Measurements from ENCODE around the gene PLXDC2. TPM values are rescaled to one million over a fixed set of nuclear protein-coding genes. Genes with fewer than 3 reads are reported as not detected.

Gene PLXDC2
- total RNA-seq, 1 donor from 2014 or later: 7.5 TPM

GRCh38 chr10:19917751-19918478 is 101.7 kb downstream of the PLXDC2 start:
- Histone ChIP-seq H3K27me3 (ENCODE audit: control insufficient read depth, insufficient read depth, low read length) (no peaks in the 10 kb centered on the region), H3K36me3 (ENCODE audit: control insufficient read depth, insufficient read depth, low read length) (no peaks in the 10 kb centered on the region), H3K4me3 (ENCODE audit: low read depth, low read length) (no peak overlapping the region)
- TF ChIP-seq CTCF (IDR thresholded peaks at IDR 0.05; ENCODE audit: insufficient read depth, low read length, poor library complexity, severe bottlenecking): no peak
- DNase-seq (ENCODE audit: low read depth): no peak

GRCh38 chr10:19918794-19919193 is 102.6 kb downstream of the PLXDC2 start:
- Histone ChIP-seq H3K27me3 (ENCODE audit: control insufficient read depth, insufficient read depth, low read length) (no peaks in the 10 kb centered on the region), H3K4me3 (ENCODE audit: low read depth, low read length) (no peak overlapping the region), H3K36me3 (ENCODE audit: control insufficient read depth, insufficient read depth, low read length) (no peaks in the 10 kb centered on the region)
- no peak for DNase-seq (ENCODE audit: low read depth)
- no peak for TF ChIP-seq CTCF (IDR thresholded peaks at IDR 0.05; ENCODE audit: insufficient read depth, low read length, poor library complexity, severe bottlenecking)

- no peak for TF ChIP-seq CTCF (IDR thresholded peaks at IDR 0.05; ENCODE audit: insufficient read depth, low read length, poor library complexity, severe bottlenecking)
- no peak for DNase-seq (ENCODE audit: low read depth)
- H3K4me3 ChIP-seq (ENCODE audit: low read depth, low read length): no peak overlapping the region
- H3K27me3 ChIP-seq (ENCODE audit: control insufficient read depth, insufficient read depth, low read length): no peaks in the 10 kb centered on the region
- H3K36me3 ChIP-seq (ENCODE audit: control insufficient read depth, insufficient read depth, low read length): no peaks in the 10 kb centered on the region
Measured at GRCh38 chr10:19919671-19920070, 103.4 kb downstream of the PLXDC2 start.

GRCh38 chr10:19920075-19920726 is 104.0 kb downstream of the PLXDC2 start:
- no peak for TF ChIP-seq CTCF (IDR thresholded peaks at IDR 0.05; ENCODE audit: insufficient read depth, low read length, poor library complexity, severe bottlenecking)
- H3K4me3 ChIP-seq (ENCODE audit: low read depth, low read length): no peak overlapping the region
- no peaks in the 10 kb centered on the region for H3K27me3 ChIP-seq (ENCODE audit: control insufficient read depth, insufficient read depth, low read length)
- H3K36me3 ChIP-seq (ENCODE audit: control insufficient read depth, insufficient read depth, low read length): no peaks in the 10 kb centered on the region
- DNase-seq (ENCODE audit: low read depth): no peak

- Histone ChIP-seq H3K27me3 (ENCODE audit: control insufficient read depth, insufficient read depth, low read length) (no peaks in the 10 kb centered on the region), H3K4me3 (ENCODE audit: low read depth, low read length) (no peak overlapping the region), H3K36me3 (ENCODE audit: control insufficient read depth, insufficient read depth, low read length) (no peaks in the 10 kb centered on the region)
- no peak for DNase-seq (ENCODE audit: low read depth)
- no peak for TF ChIP-seq CTCF (IDR thresholded peaks at IDR 0.05; ENCODE audit: insufficient read depth, low read length, poor library complexity, severe bottlenecking)
Measured at GRCh38 chr10:19921300-19922140, 105.3 kb downstream of the PLXDC2 start.
